CD4-positive, alpha-beta T cell treated with Interferon gamma for 1 hour (primary cell): ENCODE data around the gene RARS2.

Experiments
- DNase-seq: peaks from one replicate; pipeline ENCODE4 v3.0.0-alpha.2; 2020

The RARS2 gene

DNA sequence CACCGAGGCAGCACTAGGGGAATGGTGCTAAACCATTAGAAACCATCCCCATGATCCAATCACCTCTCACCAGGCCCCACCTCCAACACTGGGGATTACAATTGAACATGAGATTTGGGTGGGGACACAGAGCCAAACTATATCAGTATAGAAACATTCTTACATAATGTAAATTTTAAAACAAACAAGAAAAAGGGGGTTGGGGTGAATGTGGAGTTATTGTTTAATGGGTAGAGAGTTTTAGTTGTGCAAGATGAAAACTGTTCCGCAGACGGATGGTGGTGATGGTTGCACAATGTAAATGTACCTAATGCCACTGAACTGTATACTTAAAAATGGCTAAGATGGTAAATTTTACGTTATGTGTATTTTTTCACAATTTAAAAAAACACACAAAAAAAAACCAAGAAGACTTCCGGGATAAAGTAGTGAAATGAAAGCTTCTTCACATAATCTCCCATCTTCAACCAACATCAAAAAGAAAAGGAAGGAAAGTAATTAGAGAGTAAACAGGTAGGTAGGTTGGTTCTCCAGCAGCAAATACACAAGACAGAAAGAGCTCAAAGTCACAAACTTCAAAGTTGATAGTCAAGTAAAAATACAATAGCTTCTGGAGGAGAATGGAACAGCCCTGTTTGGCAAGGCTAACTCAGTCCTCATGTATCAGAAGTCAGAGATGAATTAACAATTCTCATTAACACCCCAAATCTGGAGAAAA lies 16.3 kb downstream of the RARS2 start:
- DNase-seq: no peak

DNA sequence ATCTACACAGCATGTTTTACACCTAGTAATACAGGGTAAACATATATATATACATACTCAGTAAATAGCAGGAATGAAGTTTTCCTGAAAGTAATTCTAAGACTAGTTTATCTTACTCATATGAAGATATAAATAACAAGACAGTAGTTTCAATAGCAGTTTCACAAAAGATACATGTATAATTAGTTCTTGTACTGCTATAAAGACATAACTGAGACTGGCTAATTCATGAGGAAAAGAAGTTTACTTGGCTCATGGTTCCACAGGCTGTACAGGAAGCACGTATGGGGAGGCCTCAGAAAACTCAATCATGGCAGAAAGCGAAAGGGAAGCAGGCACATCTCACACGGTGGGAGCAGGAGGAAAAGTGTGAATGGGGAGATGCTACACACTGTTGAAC lies 16.9 kb downstream of the RARS2 start:
- DNase-seq: no peak

DNA sequence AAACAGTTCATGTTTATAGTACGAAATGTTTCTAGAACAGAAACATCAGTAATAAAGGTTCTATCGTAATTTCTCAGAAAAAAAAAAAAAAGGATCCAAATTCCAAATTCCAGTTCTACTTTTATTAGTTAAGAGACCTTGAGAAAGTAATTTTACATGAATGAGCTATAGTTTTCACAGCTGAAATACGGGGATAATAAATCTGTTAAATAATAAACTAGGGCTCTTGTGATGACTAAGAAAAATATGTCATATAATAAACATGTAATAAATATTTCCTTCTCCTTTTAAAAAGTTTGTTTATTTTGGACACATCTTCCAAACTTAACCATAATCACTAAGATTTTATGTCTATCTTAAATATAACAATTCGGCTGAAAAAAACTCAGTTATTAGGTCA lies 17.8 kb downstream of the RARS2 start:
- DNase-seq: no peak

DNA sequence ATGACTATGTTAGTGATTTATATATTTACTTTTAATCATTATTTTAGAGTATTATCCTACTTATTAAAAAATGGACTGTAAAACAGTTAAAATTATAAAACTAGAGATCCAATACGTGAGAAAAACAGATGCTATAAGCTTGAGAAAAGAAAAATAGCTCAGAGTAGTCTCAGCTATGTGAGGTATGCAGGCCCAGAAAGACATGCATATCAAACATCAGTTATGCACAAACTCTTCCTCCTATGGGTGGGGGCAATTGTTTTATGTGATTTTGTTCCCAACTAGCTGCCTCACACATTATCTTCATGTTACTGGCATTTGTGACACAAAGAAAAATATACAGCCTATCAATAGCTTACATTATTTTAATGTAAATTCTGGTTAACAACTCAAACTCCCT lies 28.8 kb downstream of the RARS2 start:
- DNase-seq: no peak

DNA sequence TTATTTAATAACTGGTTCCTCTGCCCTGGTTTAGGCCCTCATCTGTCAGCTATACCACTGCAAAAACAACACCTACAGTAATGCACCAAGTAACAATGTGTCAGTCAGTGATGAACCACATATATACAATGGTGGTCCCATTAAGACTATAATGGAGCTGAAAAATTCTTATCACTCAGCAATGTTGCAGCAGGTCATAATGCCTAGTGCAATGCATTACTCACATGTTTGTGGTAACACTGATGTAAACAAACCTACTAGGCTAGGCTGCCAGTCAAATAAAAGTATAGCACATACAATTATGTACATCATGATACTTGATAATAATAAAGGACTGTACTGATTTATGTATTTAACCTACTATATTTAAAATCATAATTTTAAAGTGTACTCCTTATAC lies 31.3 kb downstream of the RARS2 start:
- no peak for DNase-seq

DNA sequence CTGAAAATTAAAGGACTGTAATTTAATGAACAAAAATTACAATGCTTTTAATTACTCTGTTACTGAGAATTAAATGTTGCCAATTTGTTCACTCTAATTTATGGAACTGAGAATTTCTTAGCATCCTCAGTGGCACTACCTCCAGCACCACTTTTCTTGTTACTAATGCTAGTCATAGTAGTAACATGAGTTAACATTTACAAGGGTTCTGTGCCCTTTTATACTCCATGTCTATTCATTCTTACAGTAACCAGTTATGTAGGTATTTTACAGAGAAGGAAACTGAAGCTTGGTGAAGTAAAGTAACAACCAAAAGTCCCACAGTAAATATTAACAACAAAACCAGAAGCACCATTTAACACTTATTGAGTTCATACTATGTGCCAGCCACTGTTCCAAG lies 34.3 kb downstream of the RARS2 start:
- no peak for DNase-seq

GRCh38 chr6:87553159-87553765 lies 36.5 kb downstream of the RARS2 start:
- no peak for DNase-seq

- no peak for DNase-seq
These were observed 38.0 kb downstream of the RARS2 start for GRCh38 chr6:87551799-87552198.

DNA sequence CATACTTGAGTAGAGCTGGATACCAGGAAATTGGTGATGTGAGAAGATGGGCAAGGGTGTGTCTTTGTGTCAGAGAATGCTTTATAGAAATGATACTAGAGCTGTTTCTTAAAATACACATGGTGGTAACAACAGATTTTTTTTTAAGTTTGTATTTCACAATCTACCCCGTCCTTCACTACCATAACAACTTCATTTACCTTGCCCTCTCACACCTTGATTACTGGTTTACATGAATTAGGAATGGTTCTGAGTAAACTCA lies 45.4 kb downstream of the RARS2 start:
- DNase-seq: no peak

DNA sequence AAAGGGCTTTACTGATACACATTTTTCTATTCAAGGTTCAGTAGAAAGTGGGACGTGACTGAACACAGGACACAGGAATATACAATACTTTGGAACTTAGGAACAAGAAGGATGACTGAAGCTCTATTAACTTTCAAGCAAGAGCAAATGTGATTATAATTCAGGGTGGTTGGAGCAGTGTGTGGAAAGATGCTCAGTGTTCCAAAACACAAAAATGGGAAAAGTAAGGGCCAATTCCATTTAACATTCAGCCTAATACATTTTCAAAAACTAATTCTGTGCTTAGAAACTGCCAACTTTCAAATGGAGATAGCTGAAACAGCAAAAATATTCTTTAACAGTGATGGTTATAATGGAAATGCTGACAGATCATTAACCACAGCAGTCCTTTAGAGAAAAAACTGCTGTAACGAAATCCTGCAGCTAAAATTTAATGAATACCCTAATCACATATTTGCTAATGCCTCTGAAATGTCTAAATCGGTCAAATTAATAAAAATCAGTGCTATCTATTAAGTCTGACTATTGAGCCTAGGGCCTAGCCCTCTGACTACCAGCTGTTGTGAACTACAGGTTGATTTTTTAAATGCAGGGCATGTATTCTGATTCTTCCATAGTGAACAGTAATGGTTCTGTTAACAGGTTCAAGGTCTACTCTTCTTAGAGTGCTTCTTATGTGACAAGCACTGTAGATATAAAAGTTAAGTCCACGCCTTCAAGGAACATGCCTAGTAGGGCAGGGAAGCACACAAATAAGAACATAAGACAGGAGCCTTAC lies 45.9 kb downstream of the RARS2 start:
- no peak for DNase-seq

GRCh38 chr6:87541744-87542143 lies 48.0 kb downstream of the RARS2 start:
- DNase-seq: no peak

GRCh38 chr6:87541041-87541440 lies 48.7 kb downstream of the RARS2 start:
- no peak for DNase-seq

DNA sequence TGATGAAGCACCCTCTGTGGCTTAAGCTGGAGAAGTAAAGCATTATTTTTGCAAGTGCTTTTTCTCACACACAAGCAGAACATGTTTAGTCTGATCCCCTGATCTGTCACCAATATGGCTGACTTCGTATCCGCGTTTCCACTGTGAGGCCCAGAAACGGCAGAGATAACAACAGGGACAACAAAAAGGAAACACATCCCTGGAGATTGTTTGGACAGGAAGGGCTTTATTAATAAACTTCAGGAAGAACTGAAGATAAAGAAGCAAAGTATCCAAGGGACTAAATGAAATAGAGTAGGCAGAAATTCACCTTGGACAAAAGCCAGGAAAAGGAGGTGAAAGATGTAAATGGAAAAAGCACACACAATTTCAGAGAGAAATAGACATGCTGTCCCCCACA lies 49.2 kb downstream of the RARS2 start:
- DNase-seq: no peak

DNA sequence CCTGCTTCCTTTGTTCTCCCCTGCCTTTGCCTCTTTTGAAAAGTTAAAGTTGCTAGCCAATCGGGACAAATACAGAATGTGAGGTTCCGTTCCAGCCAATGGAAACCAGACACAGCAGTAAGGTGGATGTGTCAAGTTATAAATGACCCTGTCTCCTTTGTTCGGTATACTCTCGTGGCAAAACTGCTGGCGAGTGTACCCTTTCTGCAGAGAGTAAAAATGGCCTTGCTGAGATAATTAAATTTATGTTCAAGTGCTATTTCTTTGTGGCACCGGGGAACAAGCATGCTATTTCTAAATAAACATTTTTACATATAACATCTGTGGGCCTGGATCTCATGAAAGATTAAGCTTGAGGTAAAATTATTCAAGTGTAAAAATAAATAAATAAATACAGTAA lies 50.2 kb downstream of the RARS2 start:
- no peak for DNase-seq

GRCh38 chr6:87538510-87539260 lies 51.1 kb downstream of the RARS2 start:
- no peak for DNase-seq

GRCh38 chr6:87534377-87535047 lies 55.3 kb downstream of the RARS2 start:
- no peak for DNase-seq

DNA sequence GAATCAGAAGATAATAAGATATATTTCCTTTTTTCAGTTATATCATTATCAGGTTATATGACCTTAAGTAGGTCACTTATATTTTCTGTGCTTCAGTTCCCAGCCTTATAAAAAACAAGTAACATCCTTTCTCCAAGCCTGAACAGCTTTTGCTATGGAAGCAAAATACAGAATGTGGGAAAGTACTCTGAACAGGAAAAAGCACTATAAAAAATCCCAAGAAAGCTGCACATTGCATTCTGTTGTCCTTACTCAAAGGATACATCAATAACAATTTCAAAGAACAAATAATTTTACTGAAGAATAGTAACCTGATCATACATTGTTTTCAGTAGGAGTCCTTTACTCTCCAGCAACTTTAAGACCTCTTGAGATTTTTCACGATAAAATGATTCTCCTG lies 60.6 kb downstream of the RARS2 start:
- no peak for DNase-seq

DNA sequence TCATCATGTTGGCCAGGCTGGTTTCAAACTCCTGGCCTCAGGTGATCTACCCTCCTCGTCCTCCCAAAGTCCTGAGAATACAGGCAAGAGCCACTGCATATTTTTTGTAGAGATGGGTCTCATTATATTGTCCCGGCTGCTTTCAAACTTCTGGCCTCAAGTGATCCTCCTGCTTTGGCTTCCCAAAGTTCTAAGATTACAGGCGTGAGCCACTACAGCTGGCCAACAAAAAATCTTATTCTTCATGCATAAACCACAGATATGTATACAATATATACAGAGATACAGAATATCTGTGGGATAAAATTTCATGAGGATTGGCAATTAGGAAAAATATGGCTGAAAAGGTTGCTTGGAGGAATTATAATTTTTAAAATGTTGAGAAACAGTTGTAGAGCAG lies 67.1 kb downstream of the RARS2 start:
- no peak for DNase-seq

- no peak for DNase-seq
These were observed 71.3 kb downstream of the RARS2 start for GRCh38 chr6:87518453-87518852.

DNA sequence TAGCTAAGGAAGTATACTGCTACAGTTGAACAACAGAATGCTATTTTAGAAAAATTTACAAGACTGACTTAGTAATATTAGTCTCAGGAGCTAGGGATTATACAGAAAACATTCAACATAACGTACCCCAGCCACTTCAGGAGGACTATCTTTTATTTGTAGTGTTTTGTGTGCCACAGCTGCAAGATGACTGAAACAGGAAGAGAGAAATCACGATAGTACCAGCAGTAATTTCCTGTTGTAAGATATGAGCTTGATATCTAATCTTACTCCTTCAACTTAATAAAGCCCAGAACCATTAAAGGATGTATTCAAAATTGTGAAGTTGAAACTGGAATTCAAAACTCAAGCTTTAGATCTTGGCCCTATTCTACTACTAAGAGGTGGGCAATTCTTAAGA lies 75.0 kb downstream of the RARS2 start:
- DNase-seq: no peak

GRCh38 chr6:87504441-87504840 lies 85.3 kb downstream of the RARS2 start:
- no peak for DNase-seq

- no peak for DNase-seq
These were observed 87.8 kb downstream of the RARS2 start for GRCh38 chr6:87501809-87502572.
